Brain microvascular endothelial cell (primary cell): Measurements from ENCODE around the gene WDFY4.

ENCODE experiments used
- DNase-seq: peaks from one replicate; pipeline ENCODE4 v3.0.0-alpha.2; 2020
- H3K27ac ChIP-seq: fragments of 250-450 bp; sonication (Bioruptor Pico); 2 replicates; pipeline ENCODE4 v1.5.1; 2020; ENCODE audit warnings: mild to moderate bottlenecking, moderate library complexity
- H3K27me3 ChIP-seq: fragments of 250-450 bp; sonication (Bioruptor Pico); replicated peaks from 2 replicates; pipeline ENCODE4 v1.5.1; 2020; ENCODE audit warnings: mild to moderate bottlenecking
- H3K36me3 ChIP-seq: fragments of 250-450 bp; sonication (Bioruptor Pico); replicated peaks from 2 replicates; pipeline ENCODE4 v1.5.1; 2020; ENCODE audit warnings: mild to moderate bottlenecking
- H3K4me3 ChIP-seq: 2 replicates; pipeline ENCODE4 v1.5.1; 2011; ENCODE audit warnings: low read depth, mild to moderate bottlenecking, control low read depth, low read length, moderate library complexity
- in situ Hi-C: cut with HindIII; loops from 2 replicates; pipeline ENCODE4 v1.10.0; 2017; ENCODE audit warnings: low sequenced_read_pairs, low pct_ligation_motif_present
- TF ChIP-seq, protein P1 (sequence below): IDR thresholded peaks from 2 replicates; pipeline ENCODE4 v1.5.1; 2011; ENCODE audit warnings: low read depth, mild to moderate bottlenecking, moderate library complexity, low read length, control low read depth, inconsistent platforms; ENCODE audit errors: missing control alignments

The WDFY4 gene

DNA sequence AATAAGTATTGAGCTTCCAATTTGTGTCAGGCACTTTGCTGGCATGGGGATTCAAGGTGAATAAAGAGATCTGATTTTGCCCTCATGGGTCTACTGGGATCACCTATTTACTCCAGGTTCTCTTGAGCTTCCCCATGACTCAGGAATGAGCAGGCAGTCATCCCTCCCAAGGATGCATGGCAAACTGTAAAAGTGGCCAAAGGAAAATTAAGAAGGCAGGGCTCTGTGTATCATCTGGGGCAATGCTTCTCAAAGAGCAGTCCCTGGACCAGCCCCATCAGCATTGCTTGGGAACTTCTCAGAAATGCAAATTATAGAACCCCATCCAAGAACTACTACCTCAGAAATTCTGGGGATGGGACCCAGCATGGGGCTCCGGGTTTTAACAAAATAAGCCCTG is 48.7 kb downstream of the WDFY4 start:
- Histone ChIP-seq H3K27ac (no peak overlapping the region), H3K27me3 (peaks cover 4% of the 10 kb centered on the region), H3K36me3 (no peaks in the 10 kb centered on the region), H3K4me3 (no peak overlapping the region)
- in situ Hi-C loops, result no loop called here
- DNase-seq, result no peak
- TF ChIP-seq, protein P1, sequence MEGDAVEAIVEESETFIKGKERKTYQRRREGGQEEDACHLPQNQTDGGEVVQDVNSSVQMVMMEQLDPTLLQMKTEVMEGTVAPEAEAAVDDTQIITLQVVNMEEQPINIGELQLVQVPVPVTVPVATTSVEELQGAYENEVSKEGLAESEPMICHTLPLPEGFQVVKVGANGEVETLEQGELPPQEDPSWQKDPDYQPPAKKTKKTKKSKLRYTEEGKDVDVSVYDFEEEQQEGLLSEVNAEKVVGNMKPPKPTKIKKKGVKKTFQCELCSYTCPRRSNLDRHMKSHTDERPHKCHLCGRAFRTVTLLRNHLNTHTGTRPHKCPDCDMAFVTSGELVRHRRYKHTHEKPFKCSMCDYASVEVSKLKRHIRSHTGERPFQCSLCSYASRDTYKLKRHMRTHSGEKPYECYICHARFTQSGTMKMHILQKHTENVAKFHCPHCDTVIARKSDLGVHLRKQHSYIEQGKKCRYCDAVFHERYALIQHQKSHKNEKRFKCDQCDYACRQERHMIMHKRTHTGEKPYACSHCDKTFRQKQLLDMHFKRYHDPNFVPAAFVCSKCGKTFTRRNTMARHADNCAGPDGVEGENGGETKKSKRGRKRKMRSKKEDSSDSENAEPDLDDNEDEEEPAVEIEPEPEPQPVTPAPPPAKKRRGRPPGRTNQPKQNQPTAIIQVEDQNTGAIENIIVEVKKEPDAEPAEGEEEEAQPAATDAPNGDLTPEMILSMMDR, result no peak

- TF ChIP-seq, protein P1, result no peak
- Histone ChIP-seq H3K4me3 (no peak overlapping the region), H3K27ac (no peak overlapping the region), H3K36me3 (no peaks in the 10 kb centered on the region), H3K27me3 (peaks cover 4% of the 10 kb centered on the region)
- no peak for DNase-seq
- in situ Hi-C loops, result no loop called here
These were observed 51.2 kb downstream of the WDFY4 start for GRCh38 chr10:48735836-48736390.

GRCh38 chr10:48736596-48736995 is 51.9 kb downstream of the WDFY4 start:
- no peak overlapping the region for H3K4me3 ChIP-seq
- in situ Hi-C loops, result no loop called here
- DNase-seq, result no peak
- H3K36me3 ChIP-seq, result no peaks in the 10 kb centered on the region
- no peak overlapping the region for H3K27ac ChIP-seq
- TF ChIP-seq, protein P1, result no peak
- peaks cover 4% of the 10 kb centered on the region for H3K27me3 ChIP-seq

DNA sequence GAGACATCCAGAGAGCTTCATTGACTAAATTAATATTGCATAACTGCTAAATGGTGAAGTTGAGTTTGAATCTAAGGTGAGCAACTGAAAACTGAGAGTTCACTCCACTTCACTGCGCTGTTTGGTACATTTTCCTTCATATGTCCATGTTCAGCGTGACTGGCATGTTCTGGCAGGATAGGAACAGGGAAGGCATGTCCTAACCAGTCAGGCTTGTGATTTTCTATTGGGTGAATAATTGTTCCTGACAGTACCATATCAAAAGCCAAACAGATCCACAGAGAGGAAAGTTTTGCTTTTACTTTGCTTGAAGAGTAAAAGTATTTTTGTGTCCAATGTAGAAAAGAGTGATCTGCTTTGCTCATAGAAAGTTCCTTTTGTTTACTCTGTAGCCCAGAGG is 53.2 kb downstream of the WDFY4 start:
- Histone ChIP-seq H3K27me3 (peaks cover 4% of the 10 kb centered on the region), H3K4me3 (no peak overlapping the region), H3K36me3 (no peaks in the 10 kb centered on the region), H3K27ac (no peak overlapping the region)
- TF ChIP-seq, protein P1, result no peak
- in situ Hi-C loops, result no loop called here
- no peak for DNase-seq

DNA sequence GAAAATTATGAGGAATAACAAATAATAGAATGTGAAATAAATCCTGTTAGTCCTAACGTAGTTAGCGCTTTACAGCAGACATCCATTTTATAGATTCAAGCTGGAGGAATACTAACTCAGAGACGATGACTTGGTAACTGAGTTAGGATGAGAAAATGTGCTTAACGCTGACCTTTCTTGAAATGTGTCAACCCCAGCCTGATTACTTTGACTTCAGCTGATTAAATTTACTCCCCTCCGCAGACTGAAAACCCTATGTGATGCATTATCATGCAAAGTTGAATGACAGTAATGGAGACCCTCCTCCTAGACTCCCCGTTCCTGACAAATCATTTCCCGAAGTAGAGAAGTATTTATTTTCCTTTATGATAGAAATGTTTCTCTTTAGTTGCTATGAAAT is 54.5 kb downstream of the WDFY4 start:
- Histone ChIP-seq H3K4me3 (no peak overlapping the region), H3K27me3 (peaks cover 4% of the 10 kb centered on the region), H3K36me3 (no peaks in the 10 kb centered on the region), H3K27ac (no peak overlapping the region)
- TF ChIP-seq, protein P1, result no peak
- no peak for DNase-seq
- in situ Hi-C loops, result no loop called here
